ENCODE measurements around the gene JMJD8. TPM values are rescaled to one million over a fixed set of nuclear protein-coding genes. Genes with fewer than 3 reads are reported as not detected.

JMJD8 gene
- total and polyA plus RNA-seq, 9 donors = 10.2 to 73.9 (median 56.8) TPM

GRCh38 chr16:637081-638018 is 46.8 kb downstream of the JMJD8 start:
- no peaks in the 10 kb centered on the region for H3K27me3 ChIP-seq
- peaks cover 10% of the 10 kb centered on the region for H3K4me1 ChIP-seq (ENCODE audit: insufficient read depth)
- DNase-seq = peak; percentile 91 to 96 (median 92)
- no peak for TF ChIP-seq EP300 (IDR thresholded peaks at IDR 0.05)
- TF ChIP-seq CTCF (IDR thresholded peaks at IDR 0.05) = no peak
- no peak for TF ChIP-seq POLR2A (IDR thresholded peaks at IDR 0.05)
- intact Hi-C loops (cut with DNase I) = loop anchor here in 1 of 4 donors (5.0 to 10.0 kb wide), 2 partner anchors 45 to 1327 kb away; partner anchors contain the start of genes RAB40C, RNF151 and RPS2
- H3K9me3 ChIP-seq = no peaks in the 10 kb centered on the region
- H3K4me3 ChIP-seq = peak overlapping the region; percentile 88
- 14 to 30% (median 27%) methylated on average over 29 to 52 of the region's 53 CpGs for WGBS, 3 donors
- no peaks in the 10 kb centered on the region for H3K36me3 ChIP-seq
- H3K27ac ChIP-seq = peak overlapping the region; percentile 84 to 96

- Histone ChIP-seq H3K4me1 (ENCODE audit: insufficient read depth) (peaks cover 10% of the 10 kb centered on the region), H3K9me3 (no peaks in the 10 kb centered on the region), H3K4me3 (peak within 1 kb of the TSS; percentile 88), H3K36me3 (no peaks in the 10 kb centered on the region), H3K27me3 (no peaks in the 10 kb centered on the region), H3K27ac (peak within 1 kb of the TSS; percentile 84 to 96)
- intact Hi-C loops (cut with DNase I) = loop anchor here in 1 of 4 donors (5.0 to 10.0 kb wide), 2 partner anchors 44 to 1328 kb away; partner anchors contain the start of genes RAB40C, RNF151 and RPS2
- TF ChIP-seq CTCF (IDR thresholded peaks at IDR 0.05) = peak in 1 of 3 donors; percentile 29
- TF ChIP-seq POLR2A (IDR thresholded peaks at IDR 0.05) = peak; percentile 66
- no peak for TF ChIP-seq EP300 (IDR thresholded peaks at IDR 0.05)
- DNase-seq = peak; percentile 95 to 96 (median 95)
- 0 to 1% (median 0%) methylated on average over 48 to 91 of the region's 91 CpGs for WGBS, 3 donors
Observed at GRCh38 chr16:636206-637080, 47.7 kb downstream of the JMJD8 start, which contains the start of gene METTL26. Gene METTL26 (minus strand): TSS chr16:636305. CDS start chr16:636290, 15 bp downstream.

- TF ChIP-seq EP300 (IDR thresholded peaks at IDR 0.05) = no peak
- no peak for TF ChIP-seq CTCF (IDR thresholded peaks at IDR 0.05)
- TF ChIP-seq POLR2A (IDR thresholded peaks at IDR 0.05) = no peak
- intact Hi-C loops (cut with DNase I) = loop anchor here in 1 of 4 donors (5.0 to 10.0 kb wide), 2 partner anchors 43 to 1329 kb away; partner anchors contain the start of genes RAB40C, RNF151 and RPS2
- peaks cover 14% of the 10 kb centered on the region for H3K4me1 ChIP-seq (ENCODE audit: insufficient read depth)
- no peaks in the 10 kb centered on the region for H3K9me3 ChIP-seq
- WGBS, 3 donors = 2 to 5% (median 2%) methylated on average over 28 to 55 of the region's 55 CpGs
- peak overlapping the region; percentile 88 for H3K4me3 ChIP-seq
- H3K27me3 ChIP-seq = no peaks in the 10 kb centered on the region
- no peaks in the 10 kb centered on the region for H3K36me3 ChIP-seq
- DNase-seq = peak in 2 of 5 donors; percentile 34 to 64
- peak overlapping the region in 1 of 2 donors; percentile 96 for H3K27ac ChIP-seq
Observed at GRCh38 chr16:635573-636205, 48.4 kb downstream of the JMJD8 start.

Data from ovary (tissue), 9 donors.